PC-3 (cell line): ENCODE results near the gene NEDD4L.
"Not testable (repeated sequence)": the region's sequence is repeated elsewhere in the genome, so short reads cannot be mapped to it uniquely, and the experiment has no call there.

Experiments
- CTCF ChIP-seq: fragments of 300-600 bp; sonication (generic); conservative IDR thresholded peaks from 2 replicates; pipeline ENCODE4 v1.5.1; 2017; ENCODE audit warnings: antibody characterized with exemption, low read depth, mild to moderate bottlenecking, low read length
- EZH2 ChIP-seq: fragments of 300-600 bp; sonication (generic); IDR thresholded peaks from one replicate; pipeline ENCODE4 v1.6.1; 2017; ENCODE audit warnings: antibody characterized with exemption, mild to moderate bottlenecking, low read length; ENCODE audit not compliant: unreplicated experiment

- TF ChIP-seq CTCF, EZH2: not testable (repeated sequence)
These were observed 6.9 kb downstream of the NEDD4L start for GRCh38 chr18:58050963-58051362.
